Fibroblast of skin of scalp (primary cell): ENCODE data around the gene SEMA4D.

Experiments
- DNase-seq: peaks from one replicate; pipeline ENCODE4 v3.0.0-alpha.2; 2013

SEMA4D gene

DNA sequence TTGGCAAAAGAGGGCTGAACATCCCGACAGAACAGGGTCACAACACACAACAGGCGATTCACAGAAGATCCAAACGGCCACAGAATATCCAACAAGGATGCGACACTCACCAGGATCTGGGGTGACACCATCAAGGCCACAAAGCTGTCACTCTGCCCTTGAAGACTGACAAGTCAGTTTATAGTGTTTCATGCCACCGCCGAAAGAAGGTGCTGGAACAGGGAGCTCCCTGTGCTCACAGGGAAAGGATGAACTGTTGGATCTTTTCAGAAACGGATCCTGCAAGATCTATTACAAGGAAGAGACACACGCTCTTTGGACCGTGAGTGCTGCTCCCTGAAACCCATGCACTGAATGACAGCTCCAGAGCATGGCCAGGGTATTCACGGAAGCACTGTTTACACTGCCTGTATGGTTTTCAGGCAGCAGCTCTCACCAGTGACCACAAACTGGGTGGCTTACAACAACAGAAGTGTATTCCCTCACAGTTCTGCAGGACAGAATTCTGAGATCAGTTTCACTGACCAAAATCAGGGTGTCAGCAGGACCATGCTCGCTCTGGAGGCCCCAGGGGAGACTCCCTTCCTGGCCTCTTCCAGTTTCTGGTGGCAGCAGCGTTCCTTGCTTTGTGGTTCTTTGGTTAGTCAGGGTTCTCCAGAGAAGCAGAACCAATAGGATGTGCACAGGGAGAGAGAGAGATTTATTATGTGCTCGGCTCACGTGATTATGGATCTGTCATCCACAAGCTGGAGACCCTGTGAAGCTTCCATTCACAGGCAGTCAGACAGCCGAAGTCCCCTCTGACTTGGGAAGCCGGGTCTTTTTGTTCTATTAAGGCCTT, 52.8 kb downstream of the SEMA4D start:
- DNase-seq = no peak

GRCh38 chr9:89444274-89444673, 53.6 kb downstream of the SEMA4D start:
- DNase-seq = no peak

- DNase-seq = peak; percentile 55
These were observed 54.7 kb downstream of the SEMA4D start for GRCh38 chr9:89442981-89443814.

DNA sequence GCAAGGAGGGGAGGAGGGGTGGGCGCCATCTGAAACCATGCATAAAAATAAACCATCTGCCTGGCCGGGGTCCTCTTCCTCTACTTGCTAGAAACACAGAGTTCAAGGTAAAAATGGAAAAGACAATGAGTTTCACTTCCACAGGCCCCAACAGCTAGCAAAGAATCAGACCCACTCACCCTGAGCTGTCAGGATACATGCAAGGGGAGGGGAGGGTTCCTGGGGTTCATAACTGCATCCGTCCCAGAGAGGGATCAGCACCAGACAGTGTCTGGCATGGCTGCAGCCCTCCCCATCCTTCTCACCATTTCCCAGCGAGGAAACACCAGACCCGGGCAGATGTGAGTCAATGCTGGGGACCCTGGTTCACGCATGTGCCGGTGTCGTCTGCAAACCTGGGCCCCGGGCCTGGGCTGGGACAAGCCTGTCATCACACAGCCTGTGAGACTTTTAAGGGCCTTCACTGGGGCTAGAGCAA, 55.4 kb downstream of the SEMA4D start:
- DNase-seq = no peak

DNA sequence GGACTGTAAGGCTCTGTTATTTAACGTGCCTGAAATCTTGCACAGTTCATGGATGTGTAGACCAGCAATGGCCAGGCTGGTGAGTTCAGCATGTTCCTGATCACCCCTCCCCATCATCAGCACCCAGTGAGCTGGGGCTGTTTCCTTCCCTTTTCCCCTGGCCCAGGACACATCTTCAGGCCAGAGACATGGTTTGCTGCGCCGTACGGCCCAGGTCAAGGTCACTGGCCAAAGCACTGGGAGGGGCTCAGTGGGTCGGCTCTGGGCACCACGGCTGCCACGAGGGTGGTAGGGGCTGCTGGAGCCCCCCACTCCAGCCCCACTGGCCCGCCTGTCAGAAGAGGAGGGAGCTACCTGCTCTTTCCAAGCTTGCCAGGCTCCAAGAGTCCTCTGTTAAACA, 55.9 kb downstream of the SEMA4D start:
- no peak for DNase-seq

DNA sequence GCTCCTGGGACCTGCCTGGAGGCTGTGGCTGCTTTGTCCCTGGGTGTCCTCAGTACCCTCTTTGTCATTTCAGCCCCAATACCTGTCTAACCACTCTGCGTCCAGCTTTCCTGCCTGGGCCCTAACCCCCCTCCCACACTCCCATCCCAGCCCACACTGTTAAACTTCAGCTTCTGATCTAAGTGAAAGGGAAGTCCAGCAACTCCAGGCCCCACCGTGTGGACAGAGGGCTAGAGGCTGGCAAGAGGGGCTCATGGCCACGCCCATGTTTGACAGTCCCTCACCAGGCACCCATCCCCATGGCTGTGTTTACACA, 56.3 kb downstream of the SEMA4D start:
- no peak for DNase-seq

DNA sequence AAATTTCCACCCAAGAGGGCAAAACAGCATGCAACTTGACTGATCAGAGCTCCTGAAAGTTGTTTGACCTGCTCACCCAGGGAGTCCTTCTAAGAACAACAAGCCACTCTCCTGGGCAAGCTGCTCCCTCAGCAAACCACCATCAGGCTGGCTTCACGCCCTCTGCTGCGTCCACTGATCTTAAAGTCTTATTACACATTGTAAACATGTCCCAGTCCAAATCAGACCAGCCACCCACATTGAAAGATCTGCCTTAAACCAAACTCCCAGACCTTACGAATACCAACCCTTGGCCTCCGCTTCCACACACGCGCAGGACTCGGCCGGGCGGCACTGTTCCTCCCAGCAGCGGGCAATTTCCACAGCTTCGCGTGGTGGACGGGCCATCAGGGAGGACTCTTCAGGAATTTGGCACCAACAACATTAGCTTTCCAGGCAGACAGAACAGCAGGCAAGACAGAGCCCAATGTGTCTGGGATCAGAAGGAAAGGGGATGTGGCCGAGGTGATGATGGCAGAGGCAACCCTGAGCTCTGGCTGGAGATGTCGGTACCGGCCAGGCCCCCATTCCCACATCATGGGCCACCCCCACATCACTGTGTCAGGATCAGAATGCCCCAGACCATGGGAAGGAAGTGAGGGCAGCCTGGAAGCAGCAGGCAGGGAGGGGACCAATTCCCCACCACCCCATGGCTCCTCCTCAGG, 56.8 kb downstream of the SEMA4D start:
- DNase-seq = no peak

DNA sequence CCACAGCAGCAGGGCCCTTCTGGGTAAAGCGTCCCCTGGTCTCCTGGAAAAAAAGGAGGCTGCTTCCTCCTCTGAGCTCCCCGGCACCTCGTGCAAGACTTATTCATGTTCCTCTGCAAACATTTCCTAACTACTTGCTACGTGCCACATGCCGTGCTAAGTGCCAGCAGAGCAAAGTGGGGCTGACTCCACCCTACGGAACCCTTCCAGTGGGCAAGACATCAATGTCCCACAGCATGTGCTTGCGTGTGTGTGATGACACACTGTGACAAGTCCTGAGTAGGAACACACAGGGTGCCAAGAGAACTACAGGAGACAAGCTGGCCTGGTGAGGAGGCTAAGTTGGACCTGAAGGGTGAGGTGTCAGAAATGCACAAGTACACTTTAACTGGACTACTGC, 57.4 kb downstream of the SEMA4D start:
- peak; percentile 24 for DNase-seq

GRCh38 chr9:89440046-89440445, 57.9 kb downstream of the SEMA4D start:
- DNase-seq = no peak

DNA sequence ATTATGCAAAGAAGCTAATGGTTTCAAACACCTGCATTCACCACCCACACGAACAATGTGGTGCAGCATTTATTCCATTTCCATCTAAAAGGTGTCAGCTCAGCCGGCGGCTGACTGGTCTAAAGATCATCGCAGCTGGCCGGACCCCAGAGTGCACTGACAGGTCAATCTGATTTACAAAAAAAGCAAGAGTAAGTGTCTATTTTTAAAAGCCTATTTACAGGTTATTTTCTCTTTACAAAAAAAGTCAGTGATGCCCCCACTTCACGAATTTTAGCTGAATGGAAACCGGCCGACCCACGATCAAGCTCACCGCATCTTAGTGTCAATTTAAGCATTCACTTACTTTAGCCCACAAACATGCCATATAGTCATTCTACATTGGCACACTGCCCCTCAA, 58.3 kb downstream of the SEMA4D start:
- no peak for DNase-seq

GRCh38 chr9:89438194-89438593, 59.7 kb downstream of the SEMA4D start:
- DNase-seq = no peak

- no peak for DNase-seq
These were observed 60.1 kb downstream of the SEMA4D start for GRCh38 chr9:89437772-89438171.

- no peak for DNase-seq
These were observed 60.8 kb downstream of the SEMA4D start for GRCh38 chr9:89436963-89437625.

DNA sequence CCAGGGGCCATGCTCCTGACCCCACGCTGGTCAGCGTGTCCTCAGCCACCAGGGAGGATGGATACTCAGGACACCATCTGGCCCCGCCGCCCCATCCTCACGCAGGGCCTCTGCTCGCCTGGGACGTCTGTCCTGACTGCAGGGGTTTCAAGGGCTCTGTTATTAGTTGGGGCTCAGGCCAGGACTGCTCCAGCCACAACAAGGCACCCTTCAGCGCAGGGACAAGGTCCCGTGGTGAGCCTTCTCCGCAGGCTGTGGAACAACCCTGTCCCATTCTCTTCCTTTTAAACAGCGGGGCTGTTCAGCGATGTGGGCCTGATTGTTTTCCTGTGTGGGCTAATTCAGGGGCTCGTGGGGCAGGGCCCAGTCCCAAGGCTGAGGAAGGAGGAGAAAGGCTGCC, 61.6 kb downstream of the SEMA4D start:
- DNase-seq = no peak

GRCh38 chr9:89435071-89435823, 62.7 kb downstream of the SEMA4D start:
- no peak for DNase-seq

DNA sequence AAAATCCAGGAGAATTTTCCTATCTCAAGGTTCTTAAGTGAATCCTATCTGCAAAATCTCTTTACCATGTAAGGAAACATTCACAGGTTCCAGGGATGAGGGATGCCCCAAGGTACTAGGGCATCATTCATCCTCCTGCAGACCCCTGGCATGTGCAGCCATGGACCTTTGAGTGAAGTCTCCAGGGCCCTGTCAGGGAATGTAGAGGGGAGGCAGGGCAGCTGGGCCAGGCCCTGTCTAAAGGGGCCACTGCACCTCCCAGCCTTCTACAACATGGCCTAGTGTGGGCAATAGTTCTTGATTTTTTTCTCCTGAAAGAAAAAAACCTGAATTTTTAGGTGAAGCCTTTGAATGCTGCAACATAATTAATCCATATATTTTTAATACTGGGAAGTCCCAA, 63.3 kb downstream of the SEMA4D start:
- DNase-seq = no peak

- peak; percentile 87 for DNase-seq
These were observed 64.1 kb downstream of the SEMA4D start for GRCh38 chr9:89433826-89434225.

DNA sequence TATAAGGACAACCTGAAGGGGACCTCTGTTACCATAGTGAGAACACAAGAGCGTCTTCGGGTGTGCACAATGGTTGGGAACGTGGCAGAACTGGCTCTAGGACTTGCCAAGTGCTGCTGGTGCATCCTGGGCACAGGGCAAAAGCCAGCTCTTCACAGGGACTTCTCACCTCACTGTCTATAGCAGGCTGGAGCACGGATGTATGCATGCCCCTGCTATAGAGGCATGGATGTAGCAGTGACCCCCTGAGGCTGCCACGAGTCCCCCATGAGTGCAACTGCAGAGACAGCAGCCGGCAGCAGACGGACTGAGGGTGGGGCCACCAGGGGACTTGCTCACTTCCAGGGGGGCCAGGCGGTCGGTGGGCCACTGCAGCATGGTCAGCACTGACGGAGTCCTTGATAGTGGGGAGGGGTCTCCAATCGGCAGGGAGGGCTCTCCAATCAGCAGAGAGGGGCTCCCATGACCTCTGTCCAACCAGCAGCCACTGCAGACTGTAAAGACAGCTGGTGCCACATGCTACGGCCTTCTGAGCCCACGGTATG, 64.9 kb downstream of the SEMA4D start:
- no peak for DNase-seq

DNA sequence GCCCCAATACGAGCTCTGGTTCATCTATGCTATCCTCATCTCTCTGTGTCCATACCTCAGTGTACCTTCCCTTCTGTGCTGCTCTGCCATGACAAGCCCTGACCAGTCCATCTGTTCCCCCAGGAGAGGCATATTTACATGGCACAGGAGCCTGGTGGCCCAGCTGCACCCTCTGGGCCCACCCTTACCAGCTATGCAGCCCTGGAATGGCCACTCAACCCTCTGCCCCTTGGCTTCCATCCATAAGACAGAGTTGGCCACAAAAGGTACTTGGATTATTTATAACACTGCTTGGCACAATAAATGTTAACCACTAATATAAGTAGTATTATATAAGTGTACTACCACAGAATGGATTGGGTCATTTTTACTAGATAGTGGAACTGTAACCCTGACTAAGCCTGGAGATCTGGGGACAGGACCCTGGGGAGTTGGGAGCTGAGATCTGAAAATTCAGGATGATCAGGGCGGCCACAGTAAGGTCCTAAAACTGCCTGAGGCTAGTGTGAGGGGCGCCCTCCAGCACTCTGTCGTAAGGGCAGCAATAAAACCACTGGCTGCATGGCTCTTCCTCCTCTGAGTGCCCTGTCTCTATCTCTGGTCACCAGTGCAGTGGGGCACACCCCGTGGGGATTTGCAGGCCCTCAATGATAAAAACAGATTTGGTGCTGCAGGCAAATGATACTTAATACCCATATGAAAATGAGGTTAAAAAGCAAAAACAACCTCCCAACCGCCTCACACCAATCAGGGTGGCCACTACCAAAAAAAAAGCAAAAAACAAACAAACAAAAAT, 65.8 kb downstream of the SEMA4D start:
- no peak for DNase-seq

DNA sequence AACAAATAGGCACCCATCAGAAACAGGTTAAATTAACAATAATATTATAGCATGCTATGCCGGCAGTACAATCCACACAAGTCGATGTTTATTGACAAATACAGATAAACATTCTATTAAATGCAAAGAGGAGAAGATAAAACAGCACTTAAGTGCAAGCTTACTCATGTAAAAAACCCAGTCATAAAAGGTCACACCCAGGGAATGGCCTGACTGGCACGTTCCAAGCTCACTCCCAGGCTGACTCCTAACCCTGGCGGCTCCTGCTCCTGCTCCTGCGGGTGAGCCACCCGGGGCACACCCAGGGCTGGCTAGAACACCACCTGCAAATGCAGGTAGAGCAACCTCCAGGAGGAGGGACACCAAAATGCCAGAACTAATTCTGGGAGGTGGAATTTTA, 66.9 kb downstream of the SEMA4D start:
- no peak for DNase-seq
